T-helper 17 cell (primary cell): ENCODE results near the gene OR5K2. TPM values are rescaled to one million over a fixed set of nuclear protein-coding genes. Genes with fewer than 3 reads are reported as not detected.

Experiments used
- ATAC-seq: fragments of 150-1000 bp; cut with Tn5 transposase; 2 replicates; pipeline ENCODE4 v1.10.0; 2021; ENCODE audit warnings: mild to moderate bottlenecking, moderate library complexity
- DNase-seq, 3 donors: peaks; one replicate each; pipeline versions ENCODE4 v3.0.0 to v3.0.0-alpha.2; 2020 to 2021
- H3K9me3 ChIP-seq: one replicate; pipeline ENCODE4 v1.7.0; 2013; ENCODE audit warnings: low read length, mild to moderate bottlenecking; ENCODE audit not compliant: control insufficient read depth, poor library complexity, severe bottlenecking
- H3K27ac Mint-ChIP-seq: one replicate; pipeline ENCODE4 v1.8.0; 2022; ENCODE audit warnings: mild to moderate bottlenecking, moderate library complexity, mixed read lengths
- H3K27me3 Mint-ChIP-seq: one replicate; pipeline ENCODE4 v1.8.0; 2022; ENCODE audit warnings: mixed read lengths
- H3K36me3 Mint-ChIP-seq: one replicate; pipeline ENCODE4 v1.8.0; 2022; ENCODE audit warnings: low read depth, mixed read lengths
- H3K4me1 Mint-ChIP-seq: one replicate; pipeline ENCODE4 v1.8.0; 2022; ENCODE audit warnings: mild to moderate bottlenecking, mixed read lengths
- H3K4me3 Mint-ChIP-seq: one replicate; pipeline ENCODE4 v1.8.0; 2022; ENCODE audit warnings: mild to moderate bottlenecking, moderate library complexity, mixed read lengths
- total RNA-seq, 4 donors: library from RNA in 2 of 4; stranded (reverse) in 2 of 4; gene quantifications; one replicate each; pipeline ENCODE4 v1.2.3 and lab custom pipeline; 2022 to 2026

Gene OR5K2
- total RNA-seq (not detected), total RNA-seq (lab: John Stamatoyannopoulos, UW) (0 reads per million in 2 donors)

DNA sequence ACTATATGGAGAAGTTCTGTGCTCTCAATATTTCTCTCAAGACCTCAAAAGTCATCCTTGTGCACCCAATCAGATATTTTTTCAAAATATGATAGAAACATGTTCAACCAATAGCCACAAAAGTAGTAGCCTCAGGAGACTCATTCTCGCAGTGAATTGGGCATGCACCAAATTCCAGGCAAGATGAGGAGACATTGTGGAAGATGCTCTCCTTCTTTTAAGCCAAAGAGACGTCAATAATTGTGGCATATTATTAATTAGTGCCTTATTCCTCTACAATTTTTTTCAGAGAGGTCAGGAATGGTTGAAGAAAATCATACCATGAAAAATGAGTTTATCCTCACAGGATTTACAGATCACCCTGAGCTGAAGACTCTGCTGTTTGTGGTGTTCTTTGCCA lies at the start of gene OR5K2:
Gene OR5K2 (plus strand): TSS at position 301 of the 400 bp plus-strand sequence. CDS start 0 bp downstream, at position 301.
- Mint-ChIP-seq H3K4me1 (peaks cover 4% of the 10 kb centered on the region), H3K27ac (no peak within 1 kb of the TSS)

DNA sequence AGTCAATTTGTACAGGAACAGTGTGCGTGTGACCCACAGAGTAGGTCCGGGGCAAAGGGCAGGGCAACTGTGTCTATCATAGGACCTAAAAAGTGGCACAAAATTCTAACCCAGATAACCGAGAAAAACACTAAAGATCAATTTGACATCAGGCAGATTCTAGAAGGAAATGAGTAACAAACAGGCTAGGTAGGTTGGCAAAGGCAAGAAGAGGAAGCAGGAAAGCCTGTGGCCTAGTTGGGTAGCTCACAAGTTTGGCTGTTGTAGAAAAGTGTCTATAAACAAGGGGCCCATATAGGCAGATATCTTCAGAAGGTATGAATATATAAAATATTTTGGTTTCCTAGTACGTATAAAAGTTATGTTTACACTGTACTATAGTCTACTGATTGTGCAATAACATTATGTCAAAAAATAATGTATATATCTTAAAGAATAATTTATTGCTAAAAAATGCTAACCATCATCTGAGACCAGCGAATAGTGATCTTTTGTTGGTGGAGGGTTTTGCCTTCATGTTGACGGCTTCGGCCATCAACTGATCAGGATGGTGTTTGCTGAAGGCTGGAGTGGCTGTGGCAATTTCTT lies 47.8 kb upstream of the OR5K2 start:
- no peaks in the 10 kb centered on the region for H3K9me3 ChIP-seq
- Mint-ChIP-seq H3K36me3 (no peaks in the 10 kb centered on the region), H3K27ac (no peak overlapping the region), H3K4me1 (peaks cover 3% of the 10 kb centered on the region), H3K27me3 (peaks cover 9% of the 10 kb centered on the region), H3K4me3 (no peak overlapping the region)
- ATAC-seq (no peak), DNase-seq (no peak)

More for the DNA sequence above, at the start of gene OR5K2:
- Mint-ChIP-seq H3K36me3 (peaks cover 3% of the 10 kb centered on the region), H3K4me3 (no peak within 1 kb of the TSS), H3K27me3 (no peaks in the 10 kb centered on the region)
- H3K9me3 ChIP-seq: no peaks in the 10 kb centered on the region
- DNase-seq: no peak
- ATAC-seq: no peak

DNA sequence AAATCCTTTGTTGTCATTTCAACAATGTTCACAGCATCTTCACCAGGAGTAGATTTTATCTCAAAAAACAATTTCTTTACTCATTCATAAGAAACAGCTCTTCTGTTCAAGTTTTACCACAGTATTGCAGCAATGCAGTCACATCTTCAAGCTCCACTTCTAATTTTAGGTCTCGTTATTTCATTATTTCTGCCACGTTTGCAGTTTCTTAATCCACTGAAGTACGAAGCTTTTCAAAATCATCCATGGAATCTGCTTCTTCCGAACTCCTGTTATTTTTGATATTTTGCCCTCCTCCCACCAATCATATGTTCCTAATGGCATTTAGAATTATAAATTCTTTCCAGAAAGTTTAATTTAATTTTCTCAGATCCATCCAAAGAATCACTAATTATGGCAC lies 47.1 kb upstream of the OR5K2 start:
- H3K4me3 Mint-ChIP-seq: no peak overlapping the region
- ATAC-seq (no peak), DNase-seq (no peak)
- H3K4me1 Mint-ChIP-seq: peaks cover 3% of the 10 kb centered on the region
- peaks cover 7% of the 10 kb centered on the region for H3K27me3 Mint-ChIP-seq
- H3K9me3 ChIP-seq: no peaks in the 10 kb centered on the region
- H3K36me3 Mint-ChIP-seq: no peaks in the 10 kb centered on the region
- no peak overlapping the region for H3K27ac Mint-ChIP-seq

DNA sequence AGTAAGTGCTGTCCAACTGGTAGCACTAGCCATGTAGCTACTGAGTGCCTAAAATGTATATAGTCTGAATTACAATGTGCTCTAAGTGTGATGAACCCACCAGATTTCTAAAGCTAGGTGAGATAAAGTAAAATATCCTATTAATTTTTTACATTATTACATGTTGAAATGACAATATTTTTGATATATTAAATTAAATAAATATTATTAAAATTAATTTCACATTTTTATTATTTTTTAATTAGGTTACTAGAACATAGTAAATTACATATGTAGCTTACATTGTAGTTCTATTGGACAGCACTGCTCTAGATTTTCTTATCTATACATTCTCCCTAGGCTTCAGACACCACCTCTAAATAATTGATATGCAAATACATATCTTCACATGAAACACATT lies 43.7 kb upstream of the OR5K2 start:
- ATAC-seq (no peak), DNase-seq (no peak)
- H3K27ac Mint-ChIP-seq: no peak overlapping the region
- H3K9me3 ChIP-seq: no peaks in the 10 kb centered on the region
- no peak overlapping the region for H3K4me3 Mint-ChIP-seq
- H3K36me3 Mint-ChIP-seq: no peaks in the 10 kb centered on the region
- H3K4me1 Mint-ChIP-seq: peaks cover 3% of the 10 kb centered on the region
- H3K27me3 Mint-ChIP-seq: no peaks in the 10 kb centered on the region

DNA sequence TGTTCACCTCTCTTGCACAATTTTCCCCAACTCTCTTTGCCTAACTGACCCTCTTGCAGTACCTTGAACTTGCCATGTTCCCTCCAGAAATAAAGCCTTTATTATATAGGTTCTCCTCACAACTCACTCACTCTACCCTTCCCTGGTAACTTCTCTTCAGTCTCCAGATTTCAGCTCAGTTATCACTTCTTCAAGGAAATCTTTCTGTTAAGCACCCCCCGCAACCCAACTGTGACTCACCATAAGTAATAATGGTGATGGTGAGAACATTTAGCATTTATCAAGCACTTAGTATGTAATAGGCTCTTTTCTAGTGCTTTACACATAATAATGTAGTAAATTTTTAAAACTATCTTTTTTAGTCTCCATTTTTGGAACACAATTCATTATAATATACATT lies 42.6 kb upstream of the OR5K2 start:
- Mint-ChIP-seq H3K4me1 (no peaks in the 10 kb centered on the region), H3K36me3 (no peaks in the 10 kb centered on the region), H3K27ac (no peak overlapping the region), H3K27me3 (no peaks in the 10 kb centered on the region), H3K4me3 (no peak overlapping the region)
- ATAC-seq (no peak), DNase-seq (no peak)
- no peaks in the 10 kb centered on the region for H3K9me3 ChIP-seq

DNA sequence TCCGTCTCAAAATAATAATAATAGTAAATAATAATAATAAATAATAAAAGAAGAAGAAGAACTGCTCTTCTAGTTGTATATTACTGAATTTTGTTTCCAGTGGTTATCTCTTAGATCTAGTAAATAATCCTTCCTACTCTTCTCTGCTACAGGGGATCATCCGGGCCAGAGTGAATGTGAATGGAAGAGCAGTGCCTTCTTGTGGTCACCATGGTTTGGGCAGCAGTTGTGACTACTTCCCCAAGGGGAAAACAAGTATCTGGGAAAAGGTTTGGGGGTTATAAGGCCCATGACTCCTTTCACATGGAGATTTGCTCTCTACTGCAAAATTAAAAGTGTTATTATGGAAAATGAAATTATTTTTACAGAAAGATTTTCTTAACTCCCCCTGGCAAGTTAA lies 39.9 kb upstream of the OR5K2 start:
- Mint-ChIP-seq H3K27ac (no peak overlapping the region), H3K36me3 (no peaks in the 10 kb centered on the region), H3K4me1 (no peaks in the 10 kb centered on the region), H3K4me3 (no peak overlapping the region), H3K27me3 (no peaks in the 10 kb centered on the region)
- no peaks in the 10 kb centered on the region for H3K9me3 ChIP-seq
- ATAC-seq (no peak), DNase-seq (no peak)

DNA sequence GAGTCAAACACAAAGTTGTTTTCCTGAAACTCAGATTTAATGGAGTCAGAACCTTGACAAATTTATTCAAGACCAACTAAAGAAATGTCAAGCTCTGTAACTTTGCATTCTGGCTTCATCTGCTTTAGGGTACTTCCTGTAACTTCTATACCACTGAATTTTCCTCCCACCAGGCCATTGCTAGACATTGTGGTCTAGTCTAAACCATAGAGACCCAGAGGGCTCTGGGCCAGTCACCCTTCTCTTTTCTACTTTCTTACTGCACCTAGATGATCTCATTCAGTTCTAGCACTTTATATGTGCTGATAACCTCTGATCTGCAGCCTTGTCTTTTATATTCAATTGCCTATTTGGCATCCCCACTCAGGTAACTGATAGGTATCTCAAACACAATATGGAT lies 37.3 kb upstream of the OR5K2 start:
- H3K27me3 Mint-ChIP-seq: no peaks in the 10 kb centered on the region
- no peaks in the 10 kb centered on the region for H3K36me3 Mint-ChIP-seq
- H3K27ac Mint-ChIP-seq: no peak overlapping the region
- DNase-seq (no peak), ATAC-seq (no peak)
- H3K4me3 Mint-ChIP-seq: no peak overlapping the region
- no peaks in the 10 kb centered on the region for H3K4me1 Mint-ChIP-seq
- H3K9me3 ChIP-seq: no peaks in the 10 kb centered on the region

DNA sequence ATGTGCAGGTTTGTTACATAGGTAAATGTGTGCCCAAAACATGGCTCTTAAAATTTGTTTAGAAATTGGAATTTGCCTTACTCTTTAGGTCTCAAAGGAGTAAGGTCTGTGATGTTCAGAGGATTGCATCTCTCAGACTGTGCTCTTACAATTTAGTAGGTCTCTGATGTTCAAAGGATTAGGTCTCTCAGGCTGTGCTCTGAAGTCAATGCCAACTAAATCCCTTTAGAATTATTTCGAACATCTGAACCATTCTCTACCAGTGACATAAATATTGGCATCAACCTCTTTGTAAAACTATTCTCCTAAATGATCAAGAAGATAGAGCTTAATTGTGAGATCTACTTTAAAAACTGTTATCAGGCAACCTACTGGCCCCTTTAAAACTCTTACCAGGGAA lies 34.6 kb upstream of the OR5K2 start, which contains the start of gene OR5K1:
Gene OR5K1 (plus strand): TSS at position 301 of the 400 bp plus-strand sequence. CDS start 6,376 bp downstream, outside the sequence.
- Mint-ChIP-seq H3K27ac (no peak within 1 kb of the TSS), H3K27me3 (no peaks in the 10 kb centered on the region), H3K4me3 (no peak within 1 kb of the TSS), H3K36me3 (no peaks in the 10 kb centered on the region), H3K4me1 (no peaks in the 10 kb centered on the region)
- ATAC-seq (no peak), DNase-seq (no peak)
- H3K9me3 ChIP-seq: no peaks in the 10 kb centered on the region

DNA sequence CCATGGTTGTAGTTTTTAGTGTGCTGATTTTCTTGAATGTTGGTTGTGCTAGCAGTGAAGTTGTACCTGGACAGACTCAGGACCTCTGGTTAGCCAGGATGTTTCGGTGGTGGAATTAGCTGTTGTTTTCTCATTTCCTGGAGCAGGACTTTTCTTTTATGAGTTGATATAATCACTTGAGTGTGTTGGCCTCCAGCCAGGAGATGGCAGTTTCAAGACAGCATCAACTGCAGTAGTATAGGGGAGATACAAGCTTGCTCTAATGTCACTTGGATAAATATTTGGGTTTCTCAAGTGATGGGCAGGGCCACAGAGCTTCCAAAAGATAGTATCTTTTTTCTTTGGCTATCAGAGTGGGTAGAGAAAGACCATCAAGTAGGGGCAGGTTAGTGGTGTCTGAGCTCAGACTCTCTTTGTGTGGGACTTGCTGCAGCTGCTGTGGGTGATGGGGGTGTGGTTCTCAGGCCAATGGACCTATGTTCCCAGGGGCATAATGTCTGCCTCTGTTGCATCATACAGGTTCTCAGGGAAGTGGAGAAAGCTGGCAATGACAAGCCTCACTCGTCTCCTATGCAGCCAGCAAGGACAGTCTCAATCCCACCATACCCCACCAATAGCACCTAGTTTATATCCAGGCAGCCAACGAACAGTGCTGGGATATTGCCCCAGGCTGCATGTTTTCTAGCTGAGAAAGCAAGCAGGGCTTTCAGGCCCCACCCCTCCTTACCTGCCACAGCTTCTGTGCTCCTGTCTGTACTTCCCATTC lies 14.6 kb upstream of the OR5K2 start:
- Mint-ChIP-seq H3K27me3 (no peaks in the 10 kb centered on the region), H3K4me3 (no peak overlapping the region), H3K36me3 (no peaks in the 10 kb centered on the region), H3K27ac (no peak overlapping the region), H3K4me1 (no peaks in the 10 kb centered on the region)
- ATAC-seq (no peak), DNase-seq (no peak)
- peaks cover 6% of the 10 kb centered on the region for H3K9me3 ChIP-seq

DNA sequence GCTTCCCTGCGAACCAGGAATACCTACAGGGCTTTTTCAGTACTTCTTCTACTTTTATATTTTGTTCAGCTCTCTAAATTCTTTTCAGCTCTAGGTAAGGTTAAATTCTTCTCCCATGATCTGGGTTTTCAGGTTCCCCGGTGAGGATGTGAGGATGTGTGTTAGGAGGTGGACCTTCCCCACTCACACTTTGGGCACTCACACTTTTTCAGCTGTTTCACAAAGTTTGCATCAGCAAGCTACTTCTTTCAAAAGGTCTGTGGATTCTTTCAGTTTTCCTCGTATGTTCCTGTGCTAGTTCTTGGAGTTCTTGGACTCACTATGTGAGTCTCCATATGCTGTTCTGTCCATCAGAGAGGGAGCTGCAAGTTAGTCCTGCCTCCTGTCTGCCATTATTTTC lies 13.9 kb upstream of the OR5K2 start:
- no peak overlapping the region for H3K27ac Mint-ChIP-seq
- H3K27me3 Mint-ChIP-seq: no peaks in the 10 kb centered on the region
- ATAC-seq (no peak), DNase-seq (no peak)
- peaks cover 6% of the 10 kb centered on the region for H3K9me3 ChIP-seq
- no peak overlapping the region for H3K4me3 Mint-ChIP-seq
- no peaks in the 10 kb centered on the region for H3K4me1 Mint-ChIP-seq
- H3K36me3 Mint-ChIP-seq: no peaks in the 10 kb centered on the region

DNA sequence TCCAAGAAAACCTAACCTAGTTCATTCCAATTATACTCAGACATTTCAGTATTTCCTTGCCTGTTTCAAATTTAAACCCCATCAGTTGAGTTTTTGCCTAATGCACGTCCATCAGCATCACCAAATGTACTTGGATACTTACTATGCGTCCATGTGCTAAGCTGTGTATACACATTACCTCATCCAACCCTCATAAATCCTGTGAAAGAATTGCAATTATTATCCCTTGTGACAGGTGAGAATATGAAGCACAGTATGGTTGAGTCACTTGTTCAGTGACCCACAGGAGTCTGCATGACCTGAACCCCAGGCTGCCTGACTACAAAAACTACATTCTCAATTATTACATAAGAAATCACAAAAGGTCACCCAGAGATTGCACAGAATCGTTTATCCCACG lies 2.5 kb downstream of the OR5K2 start:
- no peak for ATAC-seq
- DNase-seq: no peak
- H3K4me3 Mint-ChIP-seq: no peak overlapping the region
- H3K9me3 ChIP-seq: no peaks in the 10 kb centered on the region
- H3K36me3 Mint-ChIP-seq: peaks cover 3% of the 10 kb centered on the region
- H3K27ac Mint-ChIP-seq: no peak overlapping the region
- peaks cover 7% of the 10 kb centered on the region for H3K4me1 Mint-ChIP-seq
- no peaks in the 10 kb centered on the region for H3K27me3 Mint-ChIP-seq

DNA sequence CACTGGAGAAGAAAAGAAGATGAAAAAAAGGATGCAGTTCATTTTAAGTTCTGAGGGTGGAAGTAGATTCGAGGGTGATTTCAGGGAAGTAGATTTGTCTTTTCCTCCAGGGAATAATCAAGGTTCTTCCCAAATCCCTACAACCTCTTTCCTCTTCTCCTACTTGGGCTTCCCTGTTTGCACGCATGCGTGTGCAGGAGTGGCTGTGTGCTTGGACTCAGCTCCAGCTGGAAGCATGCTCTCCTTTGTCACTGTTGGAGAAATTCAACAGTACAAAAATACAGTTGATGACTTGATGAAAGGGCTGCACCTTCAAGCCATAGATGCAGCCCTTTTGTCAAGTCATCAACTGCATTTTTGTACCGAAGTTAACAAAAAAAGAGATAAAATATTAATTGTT lies 3.8 kb downstream of the OR5K2 start:
- ATAC-seq (no peak), DNase-seq (no peak)
- no peak overlapping the region for H3K4me3 Mint-ChIP-seq
- no peaks in the 10 kb centered on the region for H3K27me3 Mint-ChIP-seq
- peaks cover 3% of the 10 kb centered on the region for H3K36me3 Mint-ChIP-seq
- no peaks in the 10 kb centered on the region for H3K9me3 ChIP-seq
- H3K27ac Mint-ChIP-seq: no peak overlapping the region
- H3K4me1 Mint-ChIP-seq: peaks cover 7% of the 10 kb centered on the region

DNA sequence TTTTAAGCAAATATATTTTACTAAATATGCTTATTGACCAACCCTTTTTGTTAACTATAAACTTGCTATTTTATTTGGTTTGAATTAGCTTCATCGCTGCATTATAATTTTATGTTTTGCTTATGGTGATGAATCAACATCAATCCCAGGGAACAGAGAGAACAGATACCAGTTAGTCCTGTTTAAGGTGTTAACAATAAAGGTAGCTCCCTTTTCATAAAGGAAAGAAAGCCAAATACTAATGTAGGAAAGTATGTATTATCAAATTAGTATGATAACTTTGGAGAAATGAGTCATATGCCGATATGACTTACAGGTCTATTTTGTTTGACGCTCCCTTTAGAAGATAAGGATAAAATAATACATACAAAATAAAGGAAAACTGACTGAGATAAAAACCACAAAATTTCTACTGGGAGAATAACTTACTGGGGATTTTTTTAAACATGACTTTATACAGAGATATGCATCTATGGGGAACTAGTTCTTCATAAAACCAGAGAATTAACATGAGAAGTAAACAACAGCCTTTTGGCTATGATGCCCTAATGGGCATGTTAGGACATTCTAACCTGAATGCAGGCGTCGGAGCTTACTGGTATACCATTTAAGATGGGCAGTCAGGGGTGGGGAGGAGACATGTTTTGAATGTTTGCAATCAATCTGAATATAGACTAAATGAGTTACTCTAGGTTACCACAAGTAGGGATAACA lies 4.5 kb downstream of the OR5K2 start:
- H3K4me3 Mint-ChIP-seq: no peak overlapping the region

More for the DNA sequence above, 4.5 kb downstream of the OR5K2 start:
- DNase-seq (no peak), ATAC-seq (no peak)
- Mint-ChIP-seq H3K36me3 (peaks cover 3% of the 10 kb centered on the region), H3K27ac (no peak overlapping the region), H3K27me3 (no peaks in the 10 kb centered on the region), H3K4me1 (peaks cover 7% of the 10 kb centered on the region)
- H3K9me3 ChIP-seq: no peaks in the 10 kb centered on the region
